ENCODE data around the gene NLK.

Gene NLK

GRCh38 chr17:28041068-28041843 lies 1.2 kb upstream of the NLK start:
- peak; percentile 99 for DNase-seq

GRCh38 chr17:28041844-28042656 lies 427 bp upstream of the NLK start:
- no peak for DNase-seq

- DNase-seq: no peak
Observed at GRCh38 chr17:28042721-28043291, 329 bp downstream of the NLK start.

DNA sequence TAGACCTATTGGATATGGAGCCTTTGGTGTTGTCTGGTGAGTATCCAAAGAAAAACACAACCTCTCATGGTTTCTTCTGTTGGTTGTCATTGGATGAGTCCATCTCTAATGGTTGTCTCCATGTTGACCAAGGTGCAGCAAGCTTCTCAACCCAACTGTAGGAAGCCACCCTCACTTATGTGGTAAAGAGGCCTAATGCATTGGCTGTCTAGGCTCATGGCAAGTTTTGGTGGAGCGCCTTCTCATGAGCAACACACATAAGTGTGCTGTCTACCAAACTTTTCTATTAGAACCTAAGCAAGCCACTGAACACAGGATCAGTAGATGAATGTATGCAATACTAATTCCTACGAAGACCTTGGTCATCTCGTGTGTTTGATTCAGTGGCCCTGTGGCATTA lies 819 bp downstream of the NLK start:
- DNase-seq: no peak

DNA sequence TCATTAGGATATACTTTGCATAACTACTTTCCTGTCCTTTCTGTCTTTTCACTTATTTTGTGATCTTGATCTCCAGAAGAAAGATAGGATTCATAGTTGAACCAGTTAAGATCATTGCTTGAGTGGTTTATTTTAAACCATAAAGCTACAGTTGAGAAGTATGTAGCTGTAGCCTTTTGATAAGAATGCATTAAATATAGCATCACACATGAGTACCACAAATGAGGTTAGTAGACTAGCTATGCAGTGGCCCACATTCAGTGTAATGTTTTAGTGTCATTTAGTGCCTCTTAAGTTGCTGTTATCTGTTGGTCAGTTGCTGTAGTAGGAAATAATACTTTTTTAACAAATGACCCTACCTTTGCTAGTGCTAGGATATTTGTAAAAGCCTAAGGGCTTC lies 1.3 kb downstream of the NLK start:
- no peak for DNase-seq

DNA sequence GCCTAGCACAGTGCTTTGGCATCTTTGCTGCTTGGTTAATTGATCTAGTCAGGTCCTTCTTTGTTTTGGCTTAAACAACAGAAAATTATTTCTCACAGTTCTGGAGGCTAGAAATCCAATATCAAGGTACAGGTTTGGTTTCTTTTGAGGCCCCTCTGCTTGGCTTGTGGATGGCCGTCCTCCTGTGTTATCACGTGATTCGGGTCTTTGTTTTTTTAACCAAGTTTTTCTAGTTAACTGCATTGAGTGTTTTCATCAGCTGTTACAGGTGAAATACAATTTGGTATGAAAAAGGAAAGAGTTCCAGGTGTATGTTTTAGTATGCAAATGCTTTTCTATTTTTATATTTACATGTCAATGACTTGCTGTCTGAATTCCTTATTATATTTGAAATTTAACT lies 2.8 kb downstream of the NLK start:
- no peak for DNase-seq

GRCh38 chr17:28046034-28046825 lies 3.8 kb downstream of the NLK start:
- DNase-seq: no peak

- DNase-seq: no peak
Observed at GRCh38 chr17:28047806-28048205, 5.3 kb downstream of the NLK start.

DNA sequence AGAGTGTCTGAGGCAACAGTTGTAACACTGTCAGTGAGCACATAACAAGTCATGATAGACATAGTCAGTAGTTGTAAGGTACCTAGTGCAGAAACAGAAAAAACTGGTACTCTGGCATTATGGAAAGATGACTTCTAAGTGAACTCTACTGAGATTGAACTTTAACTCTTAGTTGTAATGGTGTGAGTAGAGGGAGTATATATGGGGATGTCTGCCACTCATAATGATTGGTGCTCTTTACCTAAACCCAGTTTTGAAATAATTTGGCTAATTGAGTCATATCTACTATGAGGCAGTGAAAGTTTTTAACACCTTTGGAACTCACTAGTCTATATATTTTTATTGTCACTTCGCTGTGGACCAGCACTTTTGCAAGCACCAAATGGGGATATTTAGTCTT lies 6.6 kb downstream of the NLK start:
- DNase-seq: no peak

DNA sequence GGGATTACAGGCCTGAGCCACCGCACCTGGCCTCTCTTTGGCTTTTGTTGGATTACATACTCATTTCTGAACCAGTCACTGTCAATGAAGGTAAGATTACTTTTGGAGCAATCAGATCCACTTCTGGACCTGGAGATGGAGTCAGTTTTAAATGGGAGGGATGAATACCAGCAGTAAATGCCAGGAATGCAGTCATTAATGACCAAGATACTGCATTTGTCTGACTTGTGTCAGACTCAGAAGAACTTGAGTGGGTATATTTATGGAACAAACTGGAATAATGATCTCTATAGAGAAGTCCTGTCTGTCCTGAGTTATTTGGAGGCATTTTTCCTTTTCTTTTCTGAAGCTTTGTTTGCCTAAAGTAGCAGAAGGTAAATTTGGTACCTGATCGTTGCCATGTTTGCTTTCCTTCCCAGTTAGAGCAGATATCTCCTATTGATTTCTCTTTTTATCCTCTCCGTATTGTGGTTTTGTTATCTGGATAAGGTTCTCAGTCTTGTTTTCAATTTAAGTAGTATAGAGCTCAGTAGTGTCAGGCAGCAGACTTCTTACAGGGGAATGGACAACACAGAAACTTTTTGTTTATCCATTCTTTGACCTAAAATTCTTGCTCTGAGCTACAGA lies 10.7 kb downstream of the NLK start:
- no peak for DNase-seq

DNA sequence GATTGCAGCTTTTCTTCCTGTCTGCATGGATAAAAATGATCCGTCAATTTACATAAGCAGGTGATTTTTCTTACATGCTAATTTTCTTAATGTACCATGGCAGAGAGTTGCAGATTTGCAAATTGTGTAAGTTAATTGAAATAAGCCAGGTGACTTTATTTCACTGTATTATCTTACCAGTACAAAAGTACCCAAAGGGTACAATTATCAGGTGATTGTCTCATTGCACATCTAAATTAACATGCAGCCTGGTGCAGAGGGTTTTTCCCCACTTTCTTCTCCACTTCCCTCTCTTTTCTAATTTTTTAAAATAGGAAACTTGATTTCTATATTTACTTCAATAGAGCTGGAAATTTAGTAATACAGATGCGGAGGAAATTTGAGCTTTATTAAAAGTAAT lies 11.2 kb downstream of the NLK start:
- DNase-seq: no peak

DNA sequence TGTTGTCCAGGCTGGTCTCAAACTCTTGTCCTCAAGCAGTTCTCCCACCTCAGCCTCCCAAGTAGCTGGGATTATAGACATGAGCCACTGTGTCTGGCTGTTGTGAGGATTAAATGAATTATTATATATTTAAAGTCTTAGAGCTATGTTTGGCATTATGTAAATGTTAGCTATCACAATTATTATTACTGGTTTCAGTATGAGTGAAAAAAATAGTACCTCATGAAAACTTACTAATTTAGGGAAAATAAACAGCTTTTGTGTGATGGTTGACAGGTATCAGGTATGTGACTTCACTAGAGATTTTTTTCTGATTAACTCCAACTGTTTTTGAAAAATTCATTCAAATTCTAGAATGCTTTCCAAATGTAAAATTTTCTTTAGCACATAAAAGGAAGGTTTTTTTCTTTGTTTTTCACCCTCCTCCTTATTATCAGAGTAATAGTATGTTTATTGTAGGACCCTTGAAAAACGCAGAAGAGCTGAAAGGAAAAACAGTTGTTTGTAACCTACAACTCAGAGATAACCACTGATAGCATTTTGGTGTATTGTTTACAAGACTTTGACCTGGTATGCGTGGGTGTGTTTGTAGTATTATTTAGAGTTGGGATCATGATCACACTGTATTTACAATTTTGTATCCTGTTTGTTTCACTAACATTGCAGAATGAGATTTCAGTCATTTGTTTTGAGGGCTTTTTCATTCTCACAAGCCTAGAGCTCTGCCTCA lies 13.2 kb downstream of the NLK start:
- no peak for DNase-seq

- no peak for DNase-seq
Observed at GRCh38 chr17:28056276-28056620, 13.8 kb downstream of the NLK start.

- DNase-seq: no peak
Observed at GRCh38 chr17:28057731-28058246, 15.3 kb downstream of the NLK start.

DNA sequence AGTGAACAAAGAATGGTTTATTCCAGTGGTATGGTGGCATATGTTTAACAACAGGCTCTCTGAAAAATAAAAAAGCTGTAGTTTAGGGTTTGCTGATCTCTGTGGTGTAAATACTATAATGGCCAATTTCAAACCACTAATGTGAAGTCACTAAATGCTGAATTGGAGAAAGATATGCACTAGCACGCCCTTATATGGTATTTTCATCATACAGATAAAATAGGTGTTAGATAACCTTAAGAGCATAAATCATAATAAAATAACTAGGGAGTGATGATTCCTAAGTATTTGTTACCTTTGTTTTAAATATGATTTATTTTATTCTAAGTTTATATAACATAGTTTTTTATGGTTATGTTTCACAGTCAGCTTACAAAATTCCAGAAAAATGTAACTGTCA lies 17.2 kb downstream of the NLK start:
- DNase-seq: no peak

DNA sequence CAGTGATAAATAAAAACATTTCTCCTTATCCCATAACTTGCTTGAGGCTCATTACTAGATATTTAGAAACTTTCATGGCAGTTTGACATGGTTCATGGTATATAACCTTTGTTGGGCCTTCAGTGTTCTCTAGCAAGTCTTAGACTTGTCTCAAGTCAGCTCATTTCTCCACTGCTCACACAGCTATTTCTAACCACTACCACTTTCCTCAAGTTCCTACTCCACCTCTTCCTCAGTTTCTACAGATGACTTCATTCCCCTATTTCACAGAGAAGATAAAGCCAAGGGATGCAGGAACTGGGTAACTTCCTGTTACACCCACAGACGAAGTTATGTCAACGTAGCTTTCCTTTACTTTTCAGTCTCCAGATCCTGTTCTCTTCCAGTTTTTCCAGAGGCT lies 23.2 kb downstream of the NLK start:
- DNase-seq: no peak

- DNase-seq: no peak
Observed at GRCh38 chr17:28069061-28069460, 26.6 kb downstream of the NLK start.

GRCh38 chr17:28071179-28071578 lies 28.7 kb downstream of the NLK start:
- DNase-seq: no peak

GRCh38 chr17:28071891-28072606 lies 29.6 kb downstream of the NLK start:
- no peak for DNase-seq

- DNase-seq: no peak
Observed at GRCh38 chr17:28072936-28073533, 30.6 kb downstream of the NLK start.

GRCh38 chr17:28074010-28074409 lies 31.5 kb downstream of the NLK start:
- no peak for DNase-seq

Measured in CD4-positive, alpha-beta T cell treated with Interleukin-17A for 4 hours (primary cell).